SK-N-SH (cell line): ENCODE data around the gene EFCAB12. TPM values are rescaled to one million over a fixed set of nuclear protein-coding genes. Genes with fewer than 3 reads are reported as not detected.

Experiments used
- CTCF ChIA-PET: fragments of 300-600, 350-600 bp; formaldehyde crosslinking; extraction: SDS; loops from one replicate; lab custom pipeline; 2021; lab: Yijun Ruan, JAX
- POLR2A ChIA-PET: fragments of 350-600 bp; sonication (Branson Sonifier 250); formaldehyde crosslinking; extraction: SDS; loops from one replicate; lab custom pipeline; 2020; ENCODE audit warnings: antibody characterized with exemption, inconsistent platforms; lab: Yijun Ruan, JAX
- DNase-seq: peaks from one replicate; pipeline ENCODE4 v3.0.0; 2012
- H2AFZ ChIP-seq: fragments of 200-600 bp; sonication (generic); 2 replicates; pipeline ENCODE4 v1.8.1; 2016; ENCODE audit warnings: antibody characterized with exemption, mild to moderate bottlenecking, low read depth
- H3F3A ChIP-seq: fragments of 200-600 bp; sonication (generic); replicated peaks from 2 replicates; pipeline ENCODE3; 2016; ENCODE audit warnings: antibody characterized with exemption, mild to moderate bottlenecking; ENCODE audit not compliant: insufficient read depth
- H3K27ac ChIP-seq, 2 experiments: fragments of 200-500 bp in 1 of 2; fragments of 200-600 bp in 1 of 2; sonication (Bioruptor generic) in 1 of 2; sonication (generic), shearing (Covaris generic) in 1 of 2; 2 replicates each; pipeline versions ENCODE4 v1.5.1 to v1.6.1; 2014 to 2016; ENCODE audit warnings: low read depth in 2 of 2, inconsistent platforms in 1 of 2, low read length in 1 of 2, mild to moderate bottlenecking in 1 of 2, mixed read lengths in 1 of 2
- H3K27me3 ChIP-seq: fragments of 200-600 bp; sonication (generic), shearing (Covaris generic); 2 replicates; pipeline ENCODE4 v1.6.1; 2016; ENCODE audit warnings: mixed run types; ENCODE audit not compliant: insufficient read depth
- H3K36me3 ChIP-seq, 2 experiments: fragments of 200-500 bp in 1 of 2; fragments of 200-600 bp in 1 of 2; sonication (Bioruptor generic) in 1 of 2; sonication (generic) in 1 of 2; replicated peaks in 1 of 2; 2 replicates each; pipeline versions ENCODE3 to v1.5.1; 2014 to 2016; ENCODE audit warnings: low read length in 1 of 2, mild to moderate bottlenecking in 1 of 2; ENCODE audit not compliant: insufficient read depth in 2 of 2, control insufficient read depth in 1 of 2
- H3K4me1 ChIP-seq, 2 experiments: fragments of 200-500 bp in 1 of 2; fragments of 200-600 bp in 1 of 2; sonication (Bioruptor generic) in 1 of 2; sonication (generic), shearing (Covaris generic) in 1 of 2; 2 replicates each; pipeline versions ENCODE4 v1.5.1 to v1.6.1; 2014 to 2016; ENCODE audit warnings: low read depth in 1 of 2, low read length in 1 of 2, mixed run types in 1 of 2; ENCODE audit not compliant: insufficient read depth in 2 of 2, control insufficient read depth in 1 of 2
- H3K4me2 ChIP-seq: fragments of 200-600 bp; sonication (generic), shearing (Covaris generic); 2 replicates; pipeline ENCODE4 v1.6.1; 2017; ENCODE audit warnings: mixed run types
- H3K4me3 ChIP-seq, 2 experiments: fragments of 200-500 bp in 1 of 2; fragments of 200-600 bp in 1 of 2; sonication (Bioruptor generic) in 1 of 2; sonication (generic), shearing (Covaris generic) in 1 of 2; 2 replicates each; pipeline versions ENCODE4 v1.5.1 to v1.8.1; 2014 to 2016; ENCODE audit warnings: low read depth in 2 of 2, inconsistent platforms in 1 of 2, low read length in 1 of 2, mild to moderate bottlenecking in 1 of 2, mixed read lengths in 1 of 2, moderate library complexity in 1 of 2
- H3K79me2 ChIP-seq: fragments of 200-600 bp; sonication (generic); 2 replicates; pipeline ENCODE4 v1.8.1; 2017; ENCODE audit warnings: mild to moderate bottlenecking; ENCODE audit not compliant: insufficient read depth
- H3K9ac ChIP-seq: fragments of 200-600 bp; sonication (generic); 2 replicates; pipeline ENCODE4 v1.6.1; 2017; ENCODE audit warnings: mixed run types
- H3K9me2 ChIP-seq: fragments of 200-600 bp; sonication (generic); 2 replicates; pipeline ENCODE4 v1.6.1; 2017; ENCODE audit warnings: mixed run types
- H3K9me3 ChIP-seq: fragments of 200-600 bp; sonication (generic); 2 replicates; pipeline ENCODE4 v1.6.1; 2017; ENCODE audit warnings: mixed run types, mild to moderate bottlenecking, moderate library complexity
- H4K20me1 ChIP-seq: fragments of 200-600 bp; sonication (generic); 2 replicates; pipeline ENCODE4 v1.6.1; 2017; ENCODE audit warnings: mild to moderate bottlenecking, mixed run types; ENCODE audit not compliant: insufficient read depth
- ELF1 ChIP-seq: IDR thresholded peaks from 2 replicates; pipeline ENCODE4 v1.4.0; 2012
- EZH2phosphoT487 ChIP-seq: fragments of 200-600 bp; sonication (generic); IDR thresholded peaks from 2 replicates; pipeline ENCODE4 v1.6.1; 2017; ENCODE audit warnings: low read depth, mixed run types, mild to moderate bottlenecking, antibody characterized with exemption, moderate library complexity, borderline replicate concordance
- FOXJ3 ChIP-seq: sonication (generic); formaldehyde crosslinking; IDR thresholded peaks from 2 replicates; pipeline ENCODE4 v1.5.1; 2020; ENCODE audit warnings: mild to moderate bottlenecking, missing genetic modification reagents
- IRF3 ChIP-seq: fragments of 150-350 bp; IDR thresholded peaks from 2 replicates; pipeline ENCODE4 v1.6.1; 2016; ENCODE audit warnings: mild to moderate bottlenecking, low read depth, low read length
- MAX ChIP-seq: IDR thresholded peaks from 2 replicates; pipeline ENCODE4 v1.4.0; 2012; ENCODE audit warnings: low read depth
- MEF2A ChIP-seq: IDR thresholded peaks from 2 replicates; pipeline ENCODE4 v1.4.0; 2012; ENCODE audit warnings: low read depth, borderline replicate concordance
- PBX3 ChIP-seq: IDR thresholded peaks from 2 replicates; pipeline ENCODE4; 2012
- REST ChIP-seq: IDR thresholded peaks from 2 replicates; pipeline ENCODE4 v1.6.1; 2012; ENCODE audit warnings: mild to moderate bottlenecking, low read depth, low read length, moderate library complexity
- RFX5 ChIP-seq: IDR thresholded peaks from 2 replicates; pipeline ENCODE4 v1.6.1; 2012; ENCODE audit warnings: mild to moderate bottlenecking, improper control_type of control experiment, low read length
- SMC3 ChIP-seq: IDR thresholded peaks from 2 replicates; pipeline ENCODE4 v1.6.1; 2012; ENCODE audit warnings: low read depth, low read length, improper control_type of control experiment
- TCF12 ChIP-seq: IDR thresholded peaks from 2 replicates; pipeline ENCODE4 v1.4.0; 2012
- USF1 ChIP-seq: IDR thresholded peaks from 2 replicates; pipeline ENCODE4 v1.4.0; 2012; ENCODE audit warnings: low read depth, borderline replicate concordance
- YY1 ChIP-seq: IDR thresholded peaks from 2 replicates; pipeline ENCODE4 v1.4.0; 2012; ENCODE audit warnings: low read depth, mild to moderate bottlenecking
- ZBTB33 ChIP-seq: IDR thresholded peaks from 2 replicates; pipeline ENCODE4 v1.4.0; 2012; ENCODE audit warnings: low read depth, borderline replicate concordance
- WGBS: methylation state at CpG from one replicate; pipeline ENCODE4 v1.1.6; 2017; ENCODE audit warnings: low lambda C conversion rate; 5-methylcytosine and 5-hydroxymethylcytosine counted together
- polyA plus RNA-seq, 3 experiments: library from polyadenylated mRNA; depleted of rRNA; stranded (reverse); fragments of >200 nt; gene quantifications; 2 replicates each; pipeline ENCODE4 v1.2.3, GENCODE V29; 2012

The EFCAB12 gene
- polyA plus RNA-seq, 1 of the 3 experiments (the other 2 are of a cell fraction) = 0.38 TPM

- TF ChIP-seq YY1 (no peak), RFX5 (no peak), IRF3 (no peak), ZBTB33 (no peak), MAX (no peak), FOXJ3 (no peak)
Measured at GRCh38 chr3:129448186-129448895, 19.9 kb upstream of the EFCAB12 start (continued).

- Histone ChIP-seq H3K79me2 (peaks cover 41% of the 10 kb centered on the region), H3K9me2 (no peaks in the 10 kb centered on the region), H3F3A (no peaks in the 10 kb centered on the region), H3K4me3 (no peak overlapping the region), H3K27ac (no peak overlapping the region), H3K4me2 (no peak overlapping the region), H3K4me1 (peaks cover 7 to 17% of the 10 kb centered on the region in 2 experiments; a peak in 3 of 4 replicates), H3K36me3 (peaks cover 3 to 5% of the 10 kb centered on the region in 2 experiments), H4K20me1 (no peaks in the 10 kb centered on the region), H3K27me3 (no peaks in the 10 kb centered on the region), H2AFZ (no peak overlapping the region), H3K9ac (no peak overlapping the region), H3K9me3 (no peaks in the 10 kb centered on the region)
- DNase-seq = no peak
- no peak for TF ChIP-seq USF1
- TF ChIP-seq MEF2A = no peak
- TF ChIP-seq ELF1 = no peak
- no peak for TF ChIP-seq ZBTB33
- no peak for TF ChIP-seq FOXJ3
- no peak for TF ChIP-seq TCF12
- TF ChIP-seq MAX = no peak
- TF ChIP-seq YY1 = no peak
- no peak for TF ChIP-seq EZH2phosphoT487
- TF ChIP-seq REST = no peak
- no peak for TF ChIP-seq PBX3
- TF ChIP-seq SMC3 = no peak
- ChIA-PET CTCF (no interaction called here), POLR2A (no interaction called here)
- WGBS = 88% methylated on average over 1 of the region's 1 CpG
Measured at GRCh38 chr3:129446926-129447325, 18.5 kb upstream of the EFCAB12 start.
